ENCODE data around the gene ZFYVE28. TPM values are rescaled to one million over a fixed set of nuclear protein-coding genes. Genes with fewer than 3 reads are reported as not detected.
A peak's percentile ranks its signal among the peaks of the same experiment; 100 is the strongest.

ZFYVE28 gene
- total RNA-seq, 6 experiments from 2014 or later = 2.5 to 9.6 (median 4.8) TPM

GRCh38 chr4:2364654-2365053 lies 53.8 kb downstream of the ZFYVE28 start:
- TF ChIP-seq POLR2A (IDR thresholded peaks at IDR 0.05) (no peak), CTCF (IDR thresholded peaks at IDR 0.05) (no peak)
- Histone ChIP-seq H3K9me3 (no peaks in the 10 kb centered on the region), H3K27ac (no peak overlapping the region)

GRCh38 chr4:2363951-2364653 lies 54.3 kb downstream of the ZFYVE28 start:
- WGBS (ENCODE audit: insufficient coverage, low coverage, low lambda C conversion rate, missing lambda C conversion rate) = 20% methylated on average over 1 of the region's 17 CpGs
- TF ChIP-seq POLR2A (IDR thresholded peaks at IDR 0.05) = no peak
- no peak for TF ChIP-seq CTCF (IDR thresholded peaks at IDR 0.05)
- no peaks in the 10 kb centered on the region for H3K9me3 ChIP-seq
- H3K4me3 ChIP-seq = peak overlapping the region; percentile 29 to 44 (median 36)
- peaks cover 0 to 20% (median 8%) of the 10 kb centered on the region in 4 donors for H3K4me1 ChIP-seq
- peak in 2 of 3 donors; percentile 58 to 63 for DNase-seq
- intact Hi-C loops (cut with DNase I) = no loop called here
- H3K27me3 ChIP-seq = no peaks in the 10 kb centered on the region
- peak overlapping the region in 2 of 3 donors; percentile 49 to 73 for H3K27ac ChIP-seq
- ATAC-seq = peak; percentile 10 to 55 (median 18)
- H3K36me3 ChIP-seq = no peaks in the 10 kb centered on the region

More at GRCh38 chr4:2364654-2365053, 53.8 kb downstream of the ZFYVE28 start:
- Histone ChIP-seq H3K4me3 (peak overlapping the region; percentile 29 to 44 (median 36)), H3K4me1 (peaks cover 0 to 20% (median 8%) of the 10 kb centered on the region in 4 donors), H3K36me3 (no peaks in the 10 kb centered on the region), H3K27me3 (no peaks in the 10 kb centered on the region)
- ATAC-seq (peak in 2 of 4 donors; percentile 4 to 7), DNase-seq (peak in 2 of 3 donors; percentile 36 to 47)
- intact Hi-C loops (cut with DNase I) = no loop called here
- WGBS (ENCODE audit: insufficient coverage, low coverage, low lambda C conversion rate, missing lambda C conversion rate) = 57% methylated on average over 27 of the region's 47 CpGs

GRCh38 chr4:2363056-2363721 lies 55.3 kb downstream of the ZFYVE28 start:
- H3K27me3 ChIP-seq = no peaks in the 10 kb centered on the region
- ATAC-seq (peak; percentile 92 to 97 (median 94)), DNase-seq (peak; percentile 88 to 97 (median 97))
- 20% methylated on average over 1 of the region's 12 CpGs for WGBS (ENCODE audit: insufficient coverage, low coverage, low lambda C conversion rate, missing lambda C conversion rate)
- H3K4me3 ChIP-seq = no peak overlapping the region
- H3K9me3 ChIP-seq = no peaks in the 10 kb centered on the region
- TF ChIP-seq POLR2A (IDR thresholded peaks at IDR 0.05) (no peak), CTCF (IDR thresholded peaks at IDR 0.05) (no peak)
- H3K27ac ChIP-seq = peak overlapping the region in 2 of 3 donors; percentile 49 to 73
- peaks cover 0 to 20% (median 8%) of the 10 kb centered on the region in 4 donors for H3K4me1 ChIP-seq
- intact Hi-C loops (cut with DNase I) = no loop called here
- no peaks in the 10 kb centered on the region for H3K36me3 ChIP-seq

GRCh38 chr4:2362266-2363055 lies 56.0 kb downstream of the ZFYVE28 start:
- Histone ChIP-seq H3K36me3 (no peaks in the 10 kb centered on the region), H3K4me3 (no peak overlapping the region), H3K27ac (peak overlapping the region in 2 of 3 donors; percentile 30 to 73), H3K27me3 (no peaks in the 10 kb centered on the region), H3K9me3 (no peaks in the 10 kb centered on the region), H3K4me1 (peaks cover 0 to 20% (median 8%) of the 10 kb centered on the region in 4 donors)
- intact Hi-C loops (cut with DNase I) = no loop called here
- 73% methylated on average over 2 of the region's 15 CpGs for WGBS (ENCODE audit: insufficient coverage, low coverage, low lambda C conversion rate, missing lambda C conversion rate)
- TF ChIP-seq POLR2A (IDR thresholded peaks at IDR 0.05) (no peak), CTCF (IDR thresholded peaks at IDR 0.05) (no peak)
- ATAC-seq = no peak
- peak in 1 of 3 donors; percentile 52 for DNase-seq
